ENCODE results near the gene SLC24A4.
"Not testable (repeated sequence)": the region's sequence is repeated elsewhere in the genome, so short reads cannot be mapped to it uniquely, and the experiment has no call there.

SLC24A4 gene

DNA sequence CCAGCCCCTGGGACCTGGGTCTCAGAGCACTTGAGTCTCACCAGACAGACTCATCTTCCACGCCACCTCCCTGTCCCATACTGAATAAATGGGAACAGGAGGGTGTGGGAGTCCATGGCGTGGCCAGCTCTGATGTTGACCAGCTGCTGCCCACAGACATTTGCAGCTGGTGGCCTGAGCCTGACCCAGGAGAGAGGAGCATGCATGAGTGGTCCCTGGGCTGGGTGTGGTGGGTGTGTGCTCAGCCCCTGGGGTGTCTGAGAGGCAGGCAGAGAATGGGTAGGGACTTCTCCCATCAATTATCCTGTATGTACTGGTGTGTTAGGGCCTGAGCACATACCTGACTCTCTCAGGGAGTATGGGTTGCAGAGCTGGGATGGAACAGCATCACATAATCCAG, 49.3 kb downstream of the SLC24A4 start:
- DNase-seq = no peak

DNA sequence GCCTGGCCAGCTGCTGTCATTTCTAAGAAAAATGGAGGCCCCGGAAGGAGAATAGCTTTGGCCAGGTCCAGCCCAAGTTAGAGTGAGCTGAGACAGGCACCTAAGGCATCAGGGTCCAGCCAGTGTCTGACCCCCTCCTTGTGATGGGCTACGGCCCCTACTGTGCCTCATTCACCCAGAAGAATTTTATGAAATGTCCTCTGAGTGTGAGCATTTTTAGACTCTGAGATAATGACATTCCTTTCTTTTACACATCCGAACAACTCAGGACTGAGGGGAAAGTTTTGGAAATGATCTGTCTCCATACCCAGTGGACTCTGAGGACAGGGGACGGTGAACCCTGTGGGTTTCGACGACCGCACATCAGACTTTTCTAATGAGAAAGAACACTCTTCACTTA, 50.4 kb downstream of the SLC24A4 start:
- no peak for DNase-seq

DNA sequence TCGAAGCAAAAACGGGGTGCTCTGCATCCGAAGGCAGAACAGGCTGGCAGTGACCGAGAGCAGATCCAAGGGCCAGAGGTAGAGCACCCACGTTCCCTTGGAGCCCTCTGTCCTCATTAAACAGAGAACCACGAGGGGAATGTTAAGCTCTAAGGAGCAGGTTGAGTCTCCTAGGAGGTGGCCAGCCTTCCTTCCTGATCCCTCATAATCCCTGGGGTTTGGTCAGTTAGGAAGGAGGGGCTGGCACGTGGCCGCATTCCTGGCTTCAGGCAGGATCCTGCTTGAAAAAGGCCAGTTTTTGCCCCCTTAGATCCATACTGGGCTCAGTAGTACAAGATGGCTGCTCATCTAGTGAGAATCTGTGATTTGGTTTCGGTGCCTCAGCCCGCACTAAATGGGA, 57.2 kb downstream of the SLC24A4 start:
- no peak for DNase-seq

DNA sequence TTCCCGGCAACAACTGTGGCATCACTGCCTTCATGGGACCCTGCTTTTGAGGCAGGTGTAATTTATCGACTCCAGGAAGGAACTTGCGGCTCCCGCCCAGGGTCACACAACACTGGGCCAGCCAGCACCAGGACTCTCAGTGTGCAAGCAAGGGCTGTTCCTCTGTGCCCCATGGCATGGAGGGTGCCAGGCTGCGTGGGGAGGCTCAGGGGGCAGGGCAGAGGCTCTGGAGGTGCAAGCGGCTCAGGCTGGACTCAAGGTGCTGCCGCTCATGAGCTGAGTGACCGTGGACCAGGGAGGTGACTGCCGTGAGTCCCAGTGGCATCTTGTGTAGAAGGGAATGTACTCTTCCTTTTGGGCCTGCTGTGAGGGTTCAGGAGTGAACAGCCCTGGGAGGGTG, 57.6 kb downstream of the SLC24A4 start:
- no peak for DNase-seq

DNA sequence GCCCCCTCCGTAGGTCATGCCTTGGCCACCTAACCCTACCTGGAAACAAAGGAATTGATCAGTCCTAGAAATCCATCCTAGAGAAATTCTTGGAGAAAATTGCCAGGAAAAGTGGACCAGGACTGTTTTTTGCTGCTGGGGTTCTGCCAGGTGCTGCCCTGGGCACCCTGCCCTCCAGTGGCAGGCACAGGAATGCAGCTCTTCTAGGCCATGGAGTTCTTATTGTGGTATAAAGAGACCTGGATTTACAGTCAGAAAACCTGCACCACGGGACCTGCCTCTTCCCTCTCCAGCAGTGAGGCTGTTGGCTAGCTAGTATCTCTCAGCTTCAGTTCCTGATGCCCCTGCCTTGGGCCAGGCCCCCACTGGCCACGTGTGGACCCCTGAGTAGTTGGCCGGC, 59.7 kb downstream of the SLC24A4 start:
- DNase-seq = no peak

DNA sequence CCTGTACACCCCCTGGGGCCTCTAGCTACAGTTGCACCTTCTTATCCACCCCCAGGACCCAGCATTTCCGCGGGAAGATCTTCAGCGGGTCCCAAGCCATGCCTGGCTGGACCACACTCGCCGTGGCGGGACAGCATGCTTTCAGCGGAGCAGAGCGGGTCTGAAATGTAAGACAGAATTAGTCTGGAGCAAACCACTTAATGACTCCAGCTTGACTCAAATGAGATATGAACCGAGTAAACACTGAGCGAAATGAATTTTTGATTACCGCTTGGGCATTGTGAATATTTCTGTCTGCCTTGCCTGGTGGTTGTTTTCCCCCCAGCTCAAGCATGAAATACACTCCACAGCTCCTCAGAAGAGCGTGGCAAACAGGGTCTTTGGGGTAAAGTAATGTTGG, 60.8 kb downstream of the SLC24A4 start:
- no peak for DNase-seq

DNA sequence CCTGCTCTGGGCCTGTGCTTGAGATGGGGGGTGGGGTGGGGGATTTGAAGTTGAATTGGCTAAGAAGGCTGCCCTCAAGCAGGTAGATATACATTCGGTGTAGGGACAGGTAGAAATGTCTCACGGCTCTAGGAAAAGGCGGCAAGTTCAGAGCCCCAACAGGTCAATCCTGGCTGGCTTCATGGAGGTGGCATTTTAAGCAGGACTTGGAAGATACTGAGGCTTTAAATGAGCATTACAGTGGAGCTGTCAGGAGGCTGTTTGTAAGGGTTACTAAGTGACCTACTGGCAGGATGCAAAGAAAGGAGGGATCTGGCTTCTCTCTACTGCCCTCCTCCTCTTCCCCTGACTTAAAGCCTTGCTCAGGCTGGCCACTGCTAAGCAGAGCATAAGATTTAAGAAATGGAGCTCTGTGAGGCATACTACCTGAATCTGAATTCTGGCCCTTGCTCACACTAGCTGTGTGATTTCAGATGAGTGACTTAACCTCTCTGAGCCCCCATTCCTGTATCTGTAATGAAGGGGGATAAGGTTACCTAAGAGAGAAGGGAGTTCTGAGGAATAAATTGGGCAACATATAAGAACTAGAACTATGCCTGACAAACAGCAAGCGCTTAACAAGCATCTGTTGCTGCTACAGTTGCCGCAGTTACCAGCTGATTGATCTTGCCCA, 61.6 kb downstream of the SLC24A4 start:
- DNase-seq = no peak

DNA sequence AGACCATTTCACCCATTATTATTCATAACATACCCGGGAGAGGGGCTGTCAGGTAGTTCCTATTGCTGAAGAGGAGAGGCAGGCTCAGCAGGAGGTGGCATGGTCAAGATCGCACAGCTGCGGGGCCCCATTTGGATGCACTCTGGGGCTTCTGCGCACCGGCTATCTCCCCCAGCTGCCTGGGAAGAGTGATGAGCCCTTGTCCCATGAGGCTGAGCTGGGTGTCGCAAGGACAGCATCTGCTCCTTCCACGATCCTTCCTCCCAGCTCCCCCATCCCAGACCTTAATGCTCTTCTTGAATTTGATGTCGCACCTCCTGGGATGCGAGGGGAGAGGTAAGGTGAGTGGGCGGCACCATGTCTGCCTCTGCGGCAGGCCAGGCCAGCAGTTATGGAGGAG, 62.6 kb downstream of the SLC24A4 start:
- no peak for DNase-seq

DNA sequence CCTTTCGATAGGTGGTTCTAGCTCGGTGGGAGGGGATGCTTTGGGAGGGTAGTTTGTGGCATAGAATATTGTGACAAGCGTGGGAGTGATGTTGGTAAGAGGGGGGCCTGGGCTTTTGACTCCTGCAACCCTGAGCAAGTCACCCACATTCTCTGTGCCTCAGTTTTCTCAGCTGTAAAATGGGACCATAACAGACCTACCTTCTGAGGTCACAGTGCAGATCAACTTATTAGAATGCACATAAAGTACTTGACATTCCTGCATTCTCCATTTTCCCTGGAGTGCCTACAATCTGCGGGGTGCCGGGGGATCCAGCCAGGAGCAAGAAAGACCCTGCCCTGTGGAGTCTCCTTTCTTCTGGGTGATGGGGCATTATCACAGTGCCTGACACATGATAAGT, 63.2 kb downstream of the SLC24A4 start:
- no peak for DNase-seq

DNA sequence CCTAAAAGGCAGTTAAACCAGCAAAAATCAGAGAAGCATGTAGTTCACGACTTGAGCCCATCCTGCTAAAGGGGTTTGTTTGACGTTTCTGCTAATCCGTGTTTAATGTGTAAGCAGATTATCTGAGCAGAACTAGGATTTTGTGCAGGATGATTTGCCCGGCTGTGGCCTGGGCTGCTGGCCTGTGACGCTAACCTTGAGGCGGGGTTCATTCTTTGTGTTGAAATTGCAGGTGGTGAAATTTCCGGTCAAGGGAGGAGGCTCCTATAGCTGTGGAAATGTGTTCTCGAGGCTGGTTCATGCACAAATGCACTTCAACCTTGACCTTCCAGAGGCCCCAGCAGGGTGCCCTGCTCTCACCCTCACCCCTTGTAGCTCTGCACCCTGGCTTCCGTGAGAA, 63.7 kb downstream of the SLC24A4 start:
- DNase-seq = no peak

DNA sequence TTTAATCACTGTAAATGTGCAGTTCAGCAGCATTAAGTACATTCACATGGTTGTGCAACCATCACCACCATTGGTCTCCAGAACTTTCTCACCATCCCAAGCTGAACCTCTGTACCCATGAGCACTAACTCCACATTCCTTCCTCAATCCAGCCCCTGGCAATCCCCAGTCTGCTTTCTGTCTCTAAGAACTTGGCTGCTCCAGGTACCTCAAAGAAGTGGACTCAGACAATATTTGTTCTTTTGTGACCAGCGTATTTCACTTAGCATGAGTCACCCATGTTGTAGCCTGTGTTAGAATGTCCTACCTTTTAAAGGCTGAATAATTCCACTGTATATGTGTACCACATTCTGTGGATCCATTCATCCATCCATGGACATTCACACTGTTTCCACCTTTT, 64.6 kb downstream of the SLC24A4 start:
- no peak for DNase-seq

DNA sequence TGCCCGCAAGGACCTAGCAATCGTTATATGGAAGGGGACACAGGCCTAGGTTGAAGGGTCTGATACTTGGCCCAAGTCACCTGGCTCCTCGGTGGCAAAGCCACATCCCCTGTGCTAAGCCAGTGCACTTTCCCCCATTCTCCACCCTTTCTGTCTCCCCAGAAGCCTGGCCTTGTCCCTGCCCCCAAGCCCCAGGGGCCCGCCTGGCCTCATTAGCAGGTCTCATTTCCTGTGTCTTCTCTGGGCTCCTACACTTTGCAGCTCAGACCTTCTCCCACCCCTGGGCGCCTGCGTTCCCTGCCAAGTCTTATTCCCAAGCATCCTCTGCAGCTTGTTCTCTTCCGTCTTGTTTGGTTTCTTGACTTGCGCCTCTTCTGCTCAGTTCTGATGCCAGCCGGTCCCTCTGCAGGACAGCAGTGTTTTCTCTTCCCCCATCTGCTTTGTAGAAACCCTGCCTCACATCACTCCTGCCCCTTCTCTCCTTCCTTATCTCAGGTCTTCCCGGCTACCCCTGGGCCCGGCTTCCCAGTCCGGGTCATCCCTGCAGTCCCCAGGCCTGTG, 66.7 kb downstream of the SLC24A4 start:
- no peak for DNase-seq

DNA sequence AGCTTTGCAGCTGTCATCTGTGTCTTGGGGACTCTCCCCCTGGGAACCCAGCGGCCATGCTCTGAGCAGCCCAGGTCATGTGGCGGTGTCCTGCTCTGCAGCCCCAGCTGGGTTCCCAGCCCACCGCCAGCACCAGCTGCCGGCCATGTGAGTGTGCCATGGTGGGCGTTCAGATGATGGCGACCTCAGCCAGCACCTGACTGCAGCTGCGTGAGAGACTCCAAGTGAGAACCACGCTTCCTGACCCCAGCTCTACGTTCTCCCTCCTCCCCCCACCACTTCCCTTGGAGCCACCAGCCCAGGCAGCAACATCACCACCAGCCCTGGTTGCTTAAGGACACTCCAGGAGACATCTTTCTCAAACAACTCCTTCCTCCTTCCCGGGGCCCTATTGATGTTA, 68.8 kb downstream of the SLC24A4 start:
- DNase-seq = no peak

DNA sequence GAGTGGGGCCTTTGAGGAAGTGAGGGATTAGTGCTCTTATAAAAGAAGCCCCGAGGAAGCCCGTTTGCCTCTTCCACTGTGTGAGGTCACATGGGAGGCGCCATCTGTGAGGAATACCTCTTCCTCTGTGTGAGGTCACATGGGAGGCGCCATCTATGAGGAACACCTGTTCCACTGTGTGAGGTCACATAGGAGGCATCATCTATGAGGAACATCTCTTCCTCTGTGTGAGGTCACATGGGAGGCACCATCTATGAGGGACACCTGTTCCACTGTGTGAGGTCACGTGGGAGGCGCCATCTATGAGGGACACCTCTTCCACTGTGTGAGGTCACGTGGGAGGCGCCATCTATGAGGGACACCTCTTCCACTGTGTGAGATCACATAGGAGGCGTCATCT, 69.7 kb downstream of the SLC24A4 start:
- no peak for DNase-seq

DNA sequence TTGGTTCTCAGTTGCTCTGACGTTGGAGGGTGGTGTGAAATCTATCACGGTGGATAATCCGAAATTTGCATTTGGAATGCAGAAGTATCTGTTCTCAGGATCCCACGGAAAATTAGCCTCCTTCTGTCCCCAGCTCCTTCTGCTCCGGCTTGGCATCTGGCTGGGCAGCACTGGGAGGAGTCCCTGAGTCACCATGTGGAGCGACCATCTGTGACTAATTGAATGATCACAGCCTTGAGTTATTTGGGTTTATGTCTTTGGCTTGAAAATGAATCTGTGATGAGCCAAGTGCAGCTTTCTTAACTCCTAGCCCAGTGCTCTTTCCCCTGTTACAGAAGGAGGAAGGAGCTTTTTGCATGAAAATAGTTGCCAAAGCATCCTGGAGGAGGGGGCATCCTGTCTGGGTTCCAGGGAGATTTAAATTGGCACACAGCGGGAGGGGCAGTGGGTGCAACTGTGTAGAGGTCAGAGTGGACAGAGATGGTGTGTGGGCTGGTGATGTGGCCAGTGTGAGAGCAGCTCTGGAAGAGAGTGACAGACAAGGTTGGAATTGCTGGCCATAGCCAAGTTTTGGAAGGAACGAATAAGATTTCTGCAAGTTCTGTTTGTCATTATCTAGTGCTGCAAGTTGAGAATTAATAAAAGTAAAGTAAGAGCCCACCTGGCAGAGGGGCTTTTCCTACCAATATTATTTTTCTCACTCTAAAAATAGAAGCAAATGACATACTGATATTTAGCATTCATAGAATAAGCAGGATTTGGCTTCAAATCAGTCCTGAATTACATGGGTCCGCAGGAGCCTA, 74.4 kb downstream of the SLC24A4 start:
- no peak for DNase-seq

DNA sequence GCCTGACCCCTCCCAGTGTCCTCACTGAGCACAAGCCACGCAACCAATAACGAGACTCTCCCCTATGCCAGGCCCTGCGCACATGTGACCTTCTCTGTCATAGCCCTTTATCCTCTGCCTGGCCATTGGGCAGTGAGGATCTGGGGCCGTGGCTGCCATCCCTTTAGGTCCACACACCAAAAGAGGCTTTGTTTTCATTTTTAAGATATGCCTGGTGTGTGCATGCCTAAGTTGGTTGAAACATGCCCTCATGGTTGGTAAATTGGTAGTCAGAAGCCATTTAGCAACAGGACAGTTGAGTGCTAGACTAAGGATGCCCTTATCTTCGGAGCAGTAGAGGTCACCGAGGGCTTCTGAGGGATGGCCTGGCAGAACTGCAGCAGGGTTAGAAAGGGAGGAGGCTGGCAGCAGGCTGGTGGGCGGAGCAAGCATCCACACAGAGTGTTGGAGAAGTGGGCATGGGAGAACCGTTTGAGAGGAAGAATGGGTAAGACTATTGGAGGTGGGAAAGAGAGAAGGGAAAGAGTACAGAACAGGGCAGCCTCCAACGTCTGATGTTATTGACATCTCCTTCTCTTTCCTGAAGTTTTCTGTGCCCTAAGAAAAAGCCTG, 75.1 kb downstream of the SLC24A4 start:
- DNase-seq = no peak

DNA sequence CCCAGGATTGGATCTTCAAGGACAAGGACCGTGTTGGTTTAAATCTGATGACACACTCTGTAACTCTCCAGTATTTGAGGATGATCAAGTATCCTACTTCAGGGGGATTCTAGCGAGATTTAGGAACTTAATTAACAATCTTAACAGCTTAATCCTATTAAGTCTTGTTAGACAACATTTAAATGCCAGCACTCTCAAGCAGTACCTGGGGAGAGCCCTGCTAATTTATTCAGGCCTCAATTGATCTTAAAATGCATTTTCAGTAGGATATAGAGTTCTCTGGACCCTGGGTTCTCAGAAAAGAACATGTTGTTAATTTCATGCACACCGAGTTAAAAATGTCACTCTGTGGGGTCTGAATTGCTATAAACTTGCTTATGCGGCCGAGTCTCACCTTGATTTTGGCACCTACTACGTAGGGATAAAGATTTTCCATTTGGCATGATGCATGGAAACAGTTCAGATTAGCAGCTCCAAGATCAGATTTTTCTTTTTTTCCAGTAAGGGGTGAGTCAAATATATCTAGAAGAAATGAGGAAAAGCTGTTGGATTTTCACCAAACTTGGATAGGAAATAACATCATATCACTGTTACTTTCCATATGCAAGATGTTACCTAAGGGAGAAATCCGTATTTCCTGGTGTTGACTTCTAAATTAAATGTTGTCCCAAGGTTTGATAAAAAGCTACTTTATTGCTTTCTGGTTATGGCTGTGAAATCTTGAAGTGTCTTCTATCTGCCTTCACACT, 76.1 kb downstream of the SLC24A4 start:
- no peak for DNase-seq

DNA sequence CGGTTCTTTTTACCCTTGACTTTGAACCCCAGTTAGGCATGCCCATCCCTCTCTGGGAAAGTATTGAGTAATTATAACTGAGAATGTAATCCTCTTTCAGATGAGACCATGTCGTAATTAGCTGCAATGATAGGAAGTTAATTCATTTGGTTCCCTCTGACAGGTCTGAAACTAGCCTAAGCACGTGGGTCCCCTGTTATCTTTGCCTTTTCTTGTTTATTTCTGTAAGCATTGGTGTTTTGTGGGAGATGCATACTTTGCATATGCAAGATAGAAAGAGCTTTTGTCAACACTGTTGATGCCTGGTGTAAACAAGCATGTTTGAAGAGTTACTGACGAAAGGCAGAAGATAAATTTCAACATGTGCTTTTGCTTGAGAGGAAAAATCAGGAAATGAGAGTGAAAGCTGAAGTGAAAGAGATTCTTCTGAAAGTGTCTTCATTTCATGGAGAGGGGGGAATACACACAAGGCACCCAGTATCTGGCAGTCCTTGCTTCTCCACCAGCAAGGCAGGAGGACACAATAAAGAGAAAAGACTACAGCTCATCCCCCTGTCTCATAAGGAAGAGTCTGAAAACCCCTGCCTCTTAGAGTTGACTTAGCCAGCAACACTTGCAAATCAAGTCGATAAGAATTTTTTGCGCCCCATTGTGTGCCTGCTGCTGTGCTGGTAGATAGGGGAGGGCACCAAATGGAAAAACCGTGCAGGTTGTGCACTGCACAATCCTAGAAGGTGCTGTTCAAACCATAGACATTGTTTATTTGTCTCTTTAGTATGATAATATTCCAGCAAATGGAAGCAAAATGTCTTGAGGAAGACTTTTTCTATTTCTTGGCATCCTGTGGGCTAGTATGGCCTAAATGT, 77.8 kb downstream of the SLC24A4 start:
- no peak for DNase-seq

DNA sequence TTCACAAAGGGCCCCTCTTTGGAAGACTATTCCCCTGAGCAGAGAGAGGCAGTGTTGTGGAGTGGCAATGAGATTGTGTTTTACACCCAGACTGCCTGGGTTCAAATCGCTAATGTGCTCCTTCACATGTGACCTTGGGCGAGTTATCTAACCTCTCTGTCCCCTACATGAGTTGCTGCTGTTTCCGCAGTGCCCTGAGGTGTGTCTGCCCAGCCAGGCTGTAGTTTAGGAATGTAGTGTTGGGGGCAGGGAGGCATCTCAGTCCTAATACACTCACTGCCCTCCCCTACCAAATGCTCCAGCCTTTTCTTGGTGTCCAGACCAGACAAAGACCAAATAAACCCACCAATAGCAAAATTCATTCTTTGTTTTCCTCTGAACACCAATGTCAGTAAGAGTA, 78.6 kb downstream of the SLC24A4 start:
- no peak for DNase-seq

DNA sequence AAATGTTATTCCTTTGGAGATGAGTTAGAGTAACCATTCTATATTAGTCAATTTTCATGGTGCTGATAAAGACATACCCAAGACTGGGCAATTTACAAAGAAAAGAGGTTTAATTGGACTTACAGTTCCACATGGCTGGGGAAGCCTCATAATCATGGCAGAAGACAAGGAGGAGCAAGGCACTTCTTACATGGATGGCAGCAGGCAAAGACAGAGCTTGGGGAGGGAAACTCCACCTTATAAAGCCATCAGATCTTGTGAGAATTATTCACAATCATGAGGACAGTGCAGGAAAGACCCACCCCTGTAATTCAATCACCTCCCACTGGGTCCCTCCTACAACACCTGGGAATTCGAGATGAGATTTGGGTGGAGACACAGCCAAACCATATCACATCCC, 79.5 kb downstream of the SLC24A4 start:
- DNase-seq = not testable (repeated sequence)

DNA sequence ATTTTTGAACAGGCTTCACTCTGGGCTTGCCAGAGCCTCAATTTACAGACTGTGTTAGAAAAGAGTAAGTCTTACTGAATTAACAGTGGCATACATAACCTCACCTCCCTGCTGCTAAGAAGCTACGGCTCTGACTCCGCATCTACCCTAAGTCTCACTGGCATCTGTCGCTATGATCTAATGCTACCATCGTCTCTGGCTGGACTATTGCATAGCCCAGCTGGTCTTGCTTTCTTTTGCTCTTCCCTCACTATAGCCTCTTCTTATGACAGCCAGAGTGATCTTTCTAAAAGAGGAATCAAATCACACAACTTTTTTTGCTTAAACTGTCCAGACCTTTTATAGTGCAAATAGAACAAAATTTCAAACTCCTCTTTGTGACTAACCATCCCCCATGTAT, 81.1 kb downstream of the SLC24A4 start:
- no peak for DNase-seq

DNA sequence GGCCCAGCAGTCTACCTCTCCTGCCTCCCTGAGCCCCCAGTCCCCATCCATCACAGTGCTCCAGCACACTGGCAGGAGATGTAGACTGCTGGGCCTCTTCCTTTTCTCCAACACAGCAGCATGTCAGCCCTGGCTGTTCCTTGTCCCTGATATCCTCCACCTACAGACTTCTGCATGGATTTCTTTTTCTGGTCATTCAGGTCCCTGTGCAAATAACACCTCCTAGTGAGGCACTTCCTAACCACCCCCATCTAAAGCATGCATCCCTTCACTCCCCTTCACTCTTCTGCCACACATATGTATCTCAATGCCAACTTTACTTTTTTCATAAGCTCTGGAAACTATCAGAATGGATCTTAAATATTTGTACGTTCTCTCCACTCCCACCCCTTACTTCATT, 81.5 kb downstream of the SLC24A4 start:
- DNase-seq = no peak

All from NCI-H748 treated with DMSO at 0.1 percent for 48 hours (cell line).